Left lung (tissue), 10 donors: ENCODE data around the gene CPA2. TPM values are rescaled to one million over a fixed set of nuclear protein-coding genes. Genes with fewer than 3 reads are reported as not detected.
A peak's percentile ranks its signal among the peaks of the same experiment; 100 is the strongest.

Experiments
- ATAC-seq: fragments of 200-7000 bp; cut with Tn5 transposase; one replicate; pipeline ENCODE4 v1.9.1; 2020; ENCODE audit warnings: moderate library complexity
- DNase-seq, 4 donors: peaks; one replicate each; pipeline ENCODE4 v3.0.0-alpha.2; 2013 to 2020
- H3K27ac ChIP-seq, 2 donors: fragments of 200-600 bp; sonication (generic) in 1 of 2; one replicate each; pipeline versions ENCODE4 v1.5.0 to v1.8.0; 2020 to 2021
- H3K27me3 ChIP-seq, 2 donors: fragments of 200-600 bp; sonication (generic) in 1 of 2; one replicate each; pipeline versions ENCODE4 v1.5.0 to v1.8.0; 2020 to 2021
- H3K36me3 ChIP-seq, 2 donors: fragments of 200-600 bp; sonication (generic) in 1 of 2; one replicate each; pipeline versions ENCODE4 v1.5.0 to v1.8.0; 2020 to 2021
- H3K4me1 ChIP-seq, 2 donors: fragments of 200-600 bp; one replicate each; pipeline ENCODE4 v1.8.0; 2021
- H3K4me3 ChIP-seq, 2 donors: fragments of 200-600 bp; sonication (generic) in 1 of 2; one replicate each; pipeline versions ENCODE4 v1.5.0 to v1.8.0; 2020 to 2021; ENCODE audit warnings: mild to moderate bottlenecking in 1 of 2
- H3K9me3 ChIP-seq, 2 donors: fragments of 200-600 bp; sonication (generic) in 1 of 2; one replicate each; pipeline versions ENCODE4 v1.5.0 to v1.8.0; 2020 to 2021
- CTCF ChIP-seq, 2 donors: fragments of 200-600 bp; sonication (generic) in 1 of 2; IDR thresholded peaks; one replicate each; pipeline versions ENCODE4 v1.5.0 to v1.8.0; 2021; ENCODE audit warnings: antibody characterized with exemption in 2 of 2
- intact Hi-C, 2 donors: fragments of 100-400 bp; cut with DNase I; formaldehyde crosslinking; loops; one replicate each; pipeline versions ENCODE4 v1.11.2 to v1.14.2; 2022
- polyA plus RNA-seq, 6 donors: library from polyadenylated mRNA; unstranded; fragments of 120-200 nt; gene quantifications; one replicate each; pipeline ENCODE4 v1.2.1, GENCODE V29; 2013; ENCODE audit not compliant: insufficient read length in 6 of 6
- total RNA-seq, 2 donors: library from RNA; stranded (reverse); fragmentation: NEBNext Ultra II Directional; extraction: Animal tissue kit (Norgen Biotek cat#: 25700); gene quantifications; one replicate each; pipeline ENCODE4 v1.2.1, GENCODE V29; 2021
- donor health status: DM: no; HTN: yes; CAD: no.
- donor health status: DM: no; HTN: no; CAD: no.

CPA2 gene
- total and polyA plus RNA-seq, 8 donors, result 0.20 to 0.57 (median 0.33) TPM; not detected in 2

GRCh38 chr7:130272381-130273080, 5.9 kb downstream of the CPA2 start:
- H3K4me3 ChIP-seq, result no peak overlapping the region

GRCh38 chr7:130273081-130273932, 6.6 kb downstream of the CPA2 start:
- Histone ChIP-seq H3K4me1 (peaks cover 0 to 11% of the 10 kb centered on the region in 2 donors), H3K9me3 (no peaks in the 10 kb centered on the region), H3K36me3 (no peaks in the 10 kb centered on the region), H3K27me3 (peaks cover 0 to 32% of the 10 kb centered on the region in 2 donors), H3K4me3 (no peak overlapping the region), H3K27ac (no peak overlapping the region)
- TF ChIP-seq CTCF (IDR thresholded peaks at IDR 0.05), result no peak
- ATAC-seq (peak; percentile 51), DNase-seq (peak in 2 of 4 donors; percentile 83 to 93)
- intact Hi-C loops, result no loop called here

More at GRCh38 chr7:130272381-130273080, 5.9 kb downstream of the CPA2 start:
- Histone ChIP-seq H3K27me3 (peaks cover 0 to 32% of the 10 kb centered on the region in 2 donors), H3K9me3 (no peaks in the 10 kb centered on the region), H3K4me1 (peaks cover 0 to 11% of the 10 kb centered on the region in 2 donors), H3K27ac (no peak overlapping the region), H3K36me3 (no peaks in the 10 kb centered on the region)
- no peak for ATAC-seq
- intact Hi-C loops, result no loop called here
- TF ChIP-seq CTCF (IDR thresholded peaks at IDR 0.05), result no peak
- DNase-seq, result peak in 1 of 4 donors; percentile 39

- H3K4me3 ChIP-seq, result no peak overlapping the region
- H3K9me3 ChIP-seq, result no peaks in the 10 kb centered on the region
- H3K36me3 ChIP-seq, result no peaks in the 10 kb centered on the region
- H3K27me3 ChIP-seq, result peaks cover 0 to 32% of the 10 kb centered on the region in 2 donors
- peaks cover 0 to 11% of the 10 kb centered on the region in 2 donors for H3K4me1 ChIP-seq
- no peak overlapping the region for H3K27ac ChIP-seq
- ATAC-seq (peak; percentile 23), DNase-seq (peak in 2 of 4 donors; percentile 72 to 76)
- intact Hi-C loops, result no loop called here
- TF ChIP-seq CTCF (IDR thresholded peaks at IDR 0.05), result no peak
Observed at GRCh38 chr7:130273933-130274255, 7.2 kb downstream of the CPA2 start.

- Histone ChIP-seq H3K9me3 (no peaks in the 10 kb centered on the region), H3K27ac (no peak overlapping the region), H3K4me1 (peaks cover 0 to 11% of the 10 kb centered on the region in 2 donors), H3K27me3 (peaks cover 0 to 32% of the 10 kb centered on the region in 2 donors), H3K4me3 (no peak overlapping the region), H3K36me3 (no peaks in the 10 kb centered on the region)
- DNase-seq (no peak), ATAC-seq (no peak)
- no peak for TF ChIP-seq CTCF (IDR thresholded peaks at IDR 0.05)
- intact Hi-C loops, result no loop called here
Observed at GRCh38 chr7:130274296-130274695, 7.6 kb downstream of the CPA2 start.

GRCh38 chr7:130274983-130275591, 8.4 kb downstream of the CPA2 start:
- Histone ChIP-seq H3K36me3 (no peaks in the 10 kb centered on the region), H3K4me1 (peaks cover 0 to 11% of the 10 kb centered on the region in 2 donors), H3K27me3 (peaks cover 0 to 32% of the 10 kb centered on the region in 2 donors), H3K27ac (no peak overlapping the region), H3K9me3 (no peaks in the 10 kb centered on the region), H3K4me3 (no peak overlapping the region)
- ATAC-seq (no peak), DNase-seq (no peak)
- intact Hi-C loops, result no loop called here
- TF ChIP-seq CTCF (IDR thresholded peaks at IDR 0.05), result no peak
